Measurements from ENCODE around the gene NDEL1.

The NDEL1 gene

GRCh38 chr17:8459107-8459506, 23.4 kb downstream of the NDEL1 start:
- no peak for DNase-seq (ENCODE audit: low read depth)

- no peak for DNase-seq (ENCODE audit: low read depth)
Observed at GRCh38 chr17:8459831-8460230, 24.1 kb downstream of the NDEL1 start.

GRCh38 chr17:8462564-8462963, 26.9 kb downstream of the NDEL1 start:
- no peak for DNase-seq (ENCODE audit: low read depth)

DNA sequence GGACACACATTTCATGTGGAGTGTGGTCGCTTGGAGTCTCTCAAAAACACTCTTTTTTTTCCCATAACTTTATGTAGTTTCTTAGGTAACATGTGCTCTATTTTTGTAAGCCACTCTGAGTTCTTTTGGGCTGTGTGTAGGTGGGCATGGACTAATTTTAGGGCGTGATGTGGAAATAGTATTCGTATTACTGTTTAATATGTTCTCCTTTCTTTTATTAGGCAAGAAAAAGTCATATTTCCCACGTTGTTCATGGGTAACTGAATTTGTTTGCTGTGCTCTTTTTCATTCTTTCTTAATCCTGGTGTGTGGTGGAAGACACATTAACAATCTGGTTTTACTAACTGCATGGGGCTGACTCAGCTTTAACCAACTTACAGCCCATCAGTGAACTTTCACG, 27.4 kb downstream of the NDEL1 start:
- DNase-seq (ENCODE audit: low read depth): no peak

DNA sequence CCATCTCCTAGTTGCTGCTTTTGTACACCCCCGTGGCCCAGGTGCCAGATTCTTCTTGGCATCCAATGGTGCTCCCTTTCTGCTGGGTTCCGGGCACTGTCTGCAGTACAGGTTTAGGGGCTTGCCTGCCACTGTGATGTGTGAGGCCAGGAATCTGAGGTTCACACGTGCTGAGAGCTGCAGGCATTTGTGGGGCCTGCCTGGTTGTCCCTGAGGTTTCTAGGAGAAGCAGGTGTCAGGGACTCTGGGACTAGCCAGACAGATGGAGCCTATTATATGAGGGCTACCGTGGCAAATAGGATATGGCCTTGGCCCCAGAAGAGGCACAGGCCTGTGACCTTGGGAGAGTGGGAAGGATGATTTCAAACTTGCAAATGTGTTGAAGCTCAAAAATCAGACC, 29.3 kb downstream of the NDEL1 start:
- no peak for DNase-seq (ENCODE audit: low read depth)

- no peak for DNase-seq (ENCODE audit: low read depth)
Observed at GRCh38 chr17:8465356-8465755, 29.7 kb downstream of the NDEL1 start.

DNA sequence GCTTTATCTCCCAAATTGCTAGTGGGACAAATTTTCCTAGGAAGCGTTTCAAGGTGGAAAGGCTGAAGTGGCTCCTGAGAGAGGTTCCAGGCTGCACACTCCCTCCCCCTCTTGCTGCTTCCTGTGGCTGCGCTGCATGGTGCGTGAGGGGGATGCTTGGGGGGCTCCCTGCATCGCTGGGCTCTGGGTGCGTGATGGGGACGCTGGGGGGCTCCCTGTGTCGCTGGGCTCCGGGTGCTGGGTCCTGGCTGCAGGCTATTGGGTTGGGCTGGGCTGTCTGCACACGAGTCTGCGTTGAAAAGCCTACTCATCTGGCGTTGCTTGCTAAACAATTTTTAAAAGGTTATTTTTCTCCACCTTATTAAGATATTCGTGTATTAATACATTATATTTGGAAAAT, 30.1 kb downstream of the NDEL1 start:
- DNase-seq (ENCODE audit: low read depth): no peak

- DNase-seq (ENCODE audit: low read depth): no peak
Observed at GRCh38 chr17:8466456-8466855, 30.8 kb downstream of the NDEL1 start.

DNA sequence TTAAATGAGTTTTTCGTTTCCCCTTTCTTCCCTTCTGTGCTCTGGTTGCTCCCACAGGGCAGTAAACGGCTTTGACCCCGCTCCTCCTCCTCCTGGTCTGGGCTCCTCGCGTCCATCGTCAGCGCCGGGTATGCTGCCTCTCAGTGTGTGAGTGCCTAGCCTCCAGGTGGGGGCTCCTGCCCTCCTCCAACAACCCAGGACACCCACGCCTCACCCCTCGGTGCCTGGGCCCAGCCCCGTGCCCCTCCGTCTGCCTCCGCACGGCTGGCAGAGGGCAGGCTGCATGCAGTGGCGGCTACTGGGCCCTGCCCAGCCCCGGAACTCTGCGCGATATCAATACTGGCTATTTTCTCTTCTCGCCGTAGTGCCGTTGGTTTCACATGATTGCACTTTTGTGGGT, 31.2 kb downstream of the NDEL1 start:
- no peak for DNase-seq (ENCODE audit: low read depth)

DNA sequence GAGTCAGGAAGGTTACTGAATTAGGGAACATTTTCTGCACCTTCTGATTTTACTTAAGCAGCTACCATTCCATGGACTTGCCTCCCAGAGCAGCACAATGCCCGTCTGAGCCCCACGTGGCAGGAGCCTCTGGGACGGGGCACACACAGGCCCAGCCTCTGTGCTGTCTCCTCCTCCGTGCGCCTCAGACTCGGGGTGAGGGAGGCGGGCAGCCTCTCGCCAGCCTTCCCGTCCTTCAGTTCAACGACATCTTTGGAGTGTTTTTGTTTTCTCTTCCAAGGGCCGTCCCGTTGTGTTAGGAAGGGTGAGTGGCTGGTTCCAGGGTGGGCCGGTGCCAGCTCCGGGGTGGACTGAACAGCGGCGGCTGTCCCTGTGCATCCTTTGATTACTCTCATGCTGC, 31.8 kb downstream of the NDEL1 start:
- no peak for DNase-seq (ENCODE audit: low read depth)

DNA sequence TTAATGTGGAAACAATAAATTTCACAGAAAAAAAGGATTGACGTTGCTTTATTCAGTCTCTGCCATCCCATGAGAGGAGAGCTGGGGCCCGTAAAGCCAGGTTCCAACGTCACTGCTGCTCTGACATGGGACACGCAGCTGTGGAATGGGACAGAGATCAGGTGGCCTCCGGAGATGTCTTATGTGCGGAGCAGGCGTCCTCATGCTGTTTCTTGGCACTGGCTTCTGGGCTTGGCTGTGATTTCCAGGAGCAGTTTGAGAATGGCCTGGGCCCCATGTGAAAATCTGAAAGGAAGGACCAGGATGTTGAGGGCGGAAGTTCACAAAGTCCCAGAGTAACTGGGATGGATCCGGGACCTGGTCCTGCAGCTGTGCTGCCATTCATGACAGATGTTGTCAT, 32.4 kb downstream of the NDEL1 start:
- no peak for DNase-seq (ENCODE audit: low read depth)

DNA sequence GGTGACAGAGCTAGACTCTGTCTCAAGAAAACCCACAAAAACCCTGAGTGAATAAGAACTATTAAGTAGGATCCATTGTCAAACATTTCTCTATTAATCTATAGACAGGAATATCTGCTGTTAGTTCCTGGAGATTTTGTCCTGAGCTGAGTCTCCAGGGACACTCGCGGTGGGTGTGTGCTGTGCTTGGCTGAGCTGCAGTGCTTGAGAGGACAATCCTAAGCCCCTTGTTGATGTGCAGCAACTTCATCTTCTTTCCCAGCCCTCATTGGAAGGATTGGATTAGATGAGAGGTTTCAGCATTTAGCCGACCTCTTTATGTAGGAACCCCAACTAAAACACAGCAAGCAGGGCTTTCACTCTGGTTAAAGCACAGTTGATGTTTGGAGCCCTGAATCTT, 33.3 kb downstream of the NDEL1 start:
- DNase-seq (ENCODE audit: low read depth): no peak

DNA sequence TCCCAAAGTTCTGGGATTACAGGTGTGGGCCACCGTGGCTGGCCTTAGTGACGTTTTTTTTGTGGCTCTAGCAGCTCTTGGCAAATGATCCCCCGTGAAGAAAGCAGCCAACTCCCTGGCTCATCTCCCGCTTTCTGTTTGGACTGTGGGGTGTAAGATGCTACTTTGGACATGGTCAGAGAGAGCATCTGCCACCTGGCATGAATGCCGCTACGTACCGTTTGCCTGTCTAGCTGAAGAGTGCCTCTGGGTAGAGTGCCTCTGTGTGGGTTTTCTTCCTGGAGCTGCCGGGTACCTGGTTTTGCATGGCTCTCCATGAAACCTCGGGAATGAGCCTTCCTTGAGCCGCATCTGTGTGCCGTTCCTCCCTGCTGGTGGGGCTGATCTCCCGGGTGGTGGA, 34.3 kb downstream of the NDEL1 start:
- DNase-seq (ENCODE audit: low read depth): no peak

DNA sequence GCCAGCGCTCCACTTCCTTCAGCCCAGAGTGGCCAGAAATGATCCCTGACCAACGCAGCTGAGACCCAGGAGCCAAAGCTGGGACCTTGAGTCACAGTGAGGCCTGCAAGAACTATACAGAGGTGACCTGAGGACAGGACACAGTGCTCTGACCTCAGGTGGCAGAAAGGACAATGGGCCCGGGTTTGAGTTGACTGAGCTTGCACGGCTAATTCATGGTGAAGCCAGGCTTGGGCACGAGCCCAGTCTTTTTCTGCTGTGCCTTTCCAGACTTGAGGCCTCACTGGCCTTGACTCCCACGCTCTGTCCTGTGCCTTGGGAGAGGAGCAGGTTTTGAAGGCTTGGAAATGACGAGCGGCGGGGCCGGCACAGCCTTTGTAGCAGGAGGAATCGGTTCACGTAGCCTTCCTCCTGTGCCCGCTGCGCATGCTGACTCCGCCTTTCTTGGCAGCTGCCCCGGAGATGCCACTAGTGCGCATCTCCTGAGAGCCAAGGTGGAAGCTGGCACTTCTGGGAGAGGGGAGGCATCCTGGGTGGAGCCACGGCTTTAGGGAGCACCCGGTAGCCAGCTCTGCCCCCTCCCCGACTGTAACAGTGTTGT, 34.9 kb downstream of the NDEL1 start:
- no peak for DNase-seq (ENCODE audit: low read depth)

- no peak for DNase-seq (ENCODE audit: low read depth)
Observed at GRCh38 chr17:8472663-8473062, 37.0 kb downstream of the NDEL1 start.

GRCh38 chr17:8473451-8474192, 37.9 kb downstream of the NDEL1 start:
- no peak for DNase-seq (ENCODE audit: low read depth)

DNA sequence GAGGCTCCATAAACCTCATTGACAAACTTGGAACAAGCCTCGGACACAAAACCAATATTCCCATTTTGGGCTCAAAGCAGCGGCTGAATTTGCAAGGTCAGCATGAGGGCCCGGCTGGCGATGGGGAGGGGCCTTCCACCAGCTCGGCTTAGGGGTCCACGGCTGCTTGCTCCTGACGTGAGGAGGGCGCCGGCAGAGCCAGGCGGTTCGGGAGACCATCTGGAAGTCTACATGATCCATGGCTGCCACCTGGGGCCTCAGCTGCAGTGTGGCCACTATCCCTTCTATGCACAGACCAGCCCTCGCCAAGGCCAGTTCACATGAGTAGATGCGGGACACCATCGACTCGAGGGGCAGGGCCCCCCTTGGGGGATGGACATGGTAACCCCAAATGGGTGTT, 39.1 kb downstream of the NDEL1 start:
- no peak for DNase-seq (ENCODE audit: low read depth)

DNA sequence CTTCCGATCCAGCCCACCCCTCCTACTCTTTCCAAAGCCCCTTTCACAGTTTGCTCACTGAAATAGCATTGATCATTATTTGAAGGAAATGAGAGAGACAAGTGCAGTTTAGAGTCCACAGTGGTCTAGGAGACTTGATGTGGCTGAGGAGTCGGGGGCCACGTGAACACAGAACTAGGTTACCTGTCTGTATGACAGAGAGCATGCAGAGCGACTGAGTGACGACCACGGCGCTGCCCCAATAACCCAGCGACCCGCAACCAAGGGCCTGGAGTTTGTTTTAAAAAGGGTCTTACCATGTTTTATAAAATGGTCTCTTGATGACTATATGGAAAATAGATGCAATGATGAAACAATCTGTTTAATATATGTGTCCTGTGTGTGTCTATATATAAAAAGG, 39.5 kb downstream of the NDEL1 start:
- no peak for DNase-seq (ENCODE audit: low read depth)

- no peak for DNase-seq (ENCODE audit: low read depth)
Observed at GRCh38 chr17:8475781-8476180, 40.1 kb downstream of the NDEL1 start.

DNA sequence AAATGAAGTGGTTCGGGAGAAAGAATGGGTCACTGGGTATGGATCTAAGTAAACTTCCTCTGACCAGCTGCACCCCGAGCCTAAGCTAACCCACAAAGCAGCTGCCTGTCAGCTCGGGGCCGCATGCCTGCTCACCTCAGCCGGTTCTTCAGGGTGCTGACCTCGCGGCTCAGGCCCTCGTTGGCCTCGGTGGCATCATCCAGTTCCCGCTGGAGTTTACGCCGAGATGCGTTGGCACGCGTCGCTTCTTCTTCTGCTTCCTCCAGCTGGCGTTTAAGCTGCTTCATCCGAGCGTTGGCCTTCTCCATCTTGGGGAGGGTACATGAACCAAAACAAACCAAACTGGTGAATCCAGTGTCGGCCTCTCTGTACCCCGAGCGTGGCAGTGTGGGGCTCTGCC, 41.1 kb downstream of the NDEL1 start:
- no peak for DNase-seq (ENCODE audit: low read depth)

DNA sequence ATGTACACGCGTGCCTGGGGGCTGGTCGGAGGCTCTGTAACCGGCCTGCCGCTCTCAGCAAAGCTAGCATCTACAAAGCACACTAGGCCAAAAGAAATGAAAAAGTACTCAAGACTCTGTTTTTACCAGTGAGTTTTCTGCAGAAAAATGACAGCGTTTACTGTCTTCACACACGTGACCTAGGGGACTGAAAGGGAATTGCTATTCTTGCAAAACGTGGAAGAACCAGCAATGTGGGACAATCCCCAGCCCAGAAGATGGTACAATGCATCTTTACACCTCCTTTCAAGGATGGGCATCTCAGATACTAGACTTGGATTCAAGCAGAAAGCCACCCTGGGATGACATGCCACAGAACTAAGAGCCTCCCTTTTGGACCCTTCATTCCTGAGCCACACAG, 41.5 kb downstream of the NDEL1 start:
- DNase-seq (ENCODE audit: low read depth): no peak

DNA sequence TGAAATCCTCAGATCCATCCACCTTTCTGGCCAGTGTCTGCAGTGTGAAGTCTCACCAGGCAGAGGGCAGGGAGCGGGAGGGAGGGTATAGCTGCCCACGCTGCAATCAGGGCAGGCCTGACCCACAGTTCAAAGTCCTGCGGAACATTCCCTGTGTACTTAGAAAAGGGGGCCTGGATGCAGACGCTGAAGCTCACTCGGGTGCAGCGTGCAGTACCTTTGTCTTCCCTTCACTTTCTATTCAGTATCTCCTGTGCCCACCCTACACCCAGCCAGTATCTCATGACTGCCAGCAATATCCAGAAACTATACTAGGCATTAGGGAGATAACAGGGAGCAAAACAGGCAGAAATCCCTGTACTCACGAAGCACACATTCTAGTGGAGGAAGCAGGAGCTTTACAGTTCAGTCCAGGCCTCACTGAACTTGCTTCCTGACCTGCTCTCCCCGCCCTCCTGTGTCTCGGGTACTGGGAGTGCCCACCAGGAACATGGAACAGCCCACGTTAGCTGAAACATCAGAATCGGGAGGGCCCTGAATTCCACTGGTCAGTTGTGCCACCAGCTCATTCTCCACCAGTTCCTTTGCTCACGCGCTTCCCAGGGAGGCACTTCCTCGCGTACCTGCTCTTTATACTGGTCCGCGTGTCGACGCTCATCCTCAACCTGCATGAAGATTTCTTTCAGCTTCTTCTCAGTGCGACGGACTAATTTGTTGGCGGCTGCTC, 42.2 kb downstream of the NDEL1 start:
- no peak for DNase-seq (ENCODE audit: low read depth)

DNA sequence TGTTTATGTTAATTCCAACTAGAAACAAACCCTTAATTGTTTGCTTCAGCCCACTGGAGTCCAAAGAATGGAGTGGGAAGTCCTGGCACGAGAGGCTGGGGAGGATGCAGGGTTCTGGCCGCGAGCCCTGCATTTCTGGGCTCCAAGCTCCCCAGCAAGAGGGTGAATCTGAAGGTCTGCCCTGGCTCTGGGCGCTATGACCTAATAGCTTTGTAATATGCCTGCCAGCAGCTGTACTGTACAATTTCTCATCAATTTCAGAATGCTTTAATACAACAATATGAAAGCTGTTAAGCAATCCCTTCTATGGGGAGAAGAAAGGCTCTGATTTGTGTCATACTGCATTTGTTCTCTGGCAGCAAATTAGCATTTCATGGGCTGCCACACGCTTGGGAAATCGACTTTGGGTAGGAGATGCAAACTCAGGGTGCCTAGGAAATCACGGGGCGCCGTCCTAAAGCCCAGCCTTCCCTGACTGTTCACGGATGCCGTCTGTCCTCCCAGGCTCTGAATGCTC, 43.8 kb downstream of the NDEL1 start:
- DNase-seq (ENCODE audit: low read depth): no peak
